Neural progenitor cell (in vitro differentiated cells): ENCODE measurements around the gene TMEM218. TPM values are rescaled to one million over a fixed set of nuclear protein-coding genes. Genes with fewer than 3 reads are reported as not detected.
"Not testable (repeated sequence)": the region's sequence is repeated elsewhere in the genome, so short reads cannot be mapped to it uniquely, and the experiment has no call there.

ENCODE experiments used
- DNase-seq: peaks from one replicate; pipeline ENCODE4 v3.0.0-alpha.2; 2016; ENCODE audit warnings: low spot score
- H2AFZ ChIP-seq: fragments of 200-600 bp; sonication (generic); replicated peaks from 2 replicates; pipeline ENCODE4 v1.6.1; 2016; ENCODE audit warnings: antibody characterized with exemption
- H3F3A ChIP-seq: fragments of 200-600 bp; sonication (generic); 2 replicates; pipeline ENCODE4 v1.6.1; 2016; ENCODE audit warnings: antibody characterized with exemption, low read depth
- H3K27ac ChIP-seq: fragments of 200-600 bp; sonication (generic); 2 replicates; pipeline ENCODE4 v1.5.1; 2016; ENCODE audit warnings: mild to moderate bottlenecking
- H3K27me3 ChIP-seq: fragments of 200-600 bp; sonication (generic); 2 replicates; pipeline ENCODE4 v1.6.1; 2016; ENCODE audit warnings: mild to moderate bottlenecking, moderate library complexity
- H3K36me3 ChIP-seq: fragments of 200-600 bp; sonication (generic); 2 replicates; pipeline ENCODE4 v1.5.1; 2016
- H3K4me1 ChIP-seq: fragments of 200-600 bp; sonication (generic); 2 replicates; pipeline ENCODE4 v1.6.1; 2016; ENCODE audit warnings: mixed run types
- H3K4me2 ChIP-seq: fragments of 200-600 bp; sonication (generic); 2 replicates; pipeline ENCODE4 v1.6.1; 2016
- H3K4me3 ChIP-seq: fragments of 200-600 bp; sonication (generic); 2 replicates; pipeline ENCODE4 v1.5.1; 2016
- H3K79me2 ChIP-seq: fragments of 200-600 bp; sonication (generic); 2 replicates; pipeline ENCODE4 v1.6.1; 2016; ENCODE audit warnings: low read depth
- H3K9ac ChIP-seq: fragments of 200-600 bp; sonication (generic); 2 replicates; pipeline ENCODE4 v1.6.1; 2016
- H3K9me3 ChIP-seq: fragments of 200-600 bp; sonication (generic); 2 replicates; pipeline ENCODE4 v1.5.1; 2016; ENCODE audit warnings: low read depth
- H4K20me1 ChIP-seq: fragments of 200-600 bp; sonication (generic); 2 replicates; pipeline ENCODE4 v1.6.1; 2016; ENCODE audit warnings: low read depth
- H3K27ac Mint-ChIP-seq: 3 replicates; pipeline ENCODE4 v1.8.0; 2021; ENCODE audit warnings: mixed read lengths
- H3K27me3 Mint-ChIP-seq: 2 replicates; pipeline ENCODE4 v1.8.0; 2022; ENCODE audit warnings: low read depth, mild to moderate bottlenecking, inconsistent platforms, moderate library complexity, mixed read lengths; ENCODE audit not compliant: insufficient read depth
- H3K36me3 Mint-ChIP-seq: 3 replicates; pipeline ENCODE4 v1.8.0; 2021; ENCODE audit warnings: mixed read lengths
- H3K4me1 Mint-ChIP-seq: 3 replicates; pipeline ENCODE4 v1.8.0; 2021; ENCODE audit warnings: mixed read lengths
- H3K4me3 Mint-ChIP-seq: 3 replicates; pipeline ENCODE4 v1.8.0; 2021; ENCODE audit warnings: mild to moderate bottlenecking, moderate library complexity, mixed read lengths
- H3K9me3 Mint-ChIP-seq: 3 replicates; pipeline ENCODE4 v1.8.0; 2020; ENCODE audit warnings: mixed read lengths
- EZH2 ChIP-seq: fragments of 200-600 bp; sonication (generic); IDR thresholded peaks from 2 replicates; pipeline ENCODE4 v1.6.1; 2017; ENCODE audit warnings: antibody characterized with exemption, mild to moderate bottlenecking, moderate library complexity
- EZH2phosphoT487 ChIP-seq: fragments of 200-600 bp; sonication (generic); IDR thresholded peaks from 2 replicates; pipeline ENCODE4 v1.6.1; 2017; ENCODE audit warnings: antibody characterized with exemption
- total RNA-seq: library from RNA; depleted of rRNA; stranded (reverse); fragments of >200 nt; gene quantifications from 2 replicates; pipeline ENCODE4 v1.2.3, GENCODE V29; 2015; ENCODE audit warnings: low replicate concordance
- TF ChIP-seq, protein P1 (sequence below): fragments of 200-600 bp; sonication (generic); IDR thresholded peaks from 2 replicates; pipeline ENCODE4 v1.5.1; 2017; ENCODE audit warnings: antibody characterized with exemption, mild to moderate bottlenecking

Gene TMEM218
- total RNA-seq, 1 donor from 2014 or later: 44.1 TPM

DNA sequence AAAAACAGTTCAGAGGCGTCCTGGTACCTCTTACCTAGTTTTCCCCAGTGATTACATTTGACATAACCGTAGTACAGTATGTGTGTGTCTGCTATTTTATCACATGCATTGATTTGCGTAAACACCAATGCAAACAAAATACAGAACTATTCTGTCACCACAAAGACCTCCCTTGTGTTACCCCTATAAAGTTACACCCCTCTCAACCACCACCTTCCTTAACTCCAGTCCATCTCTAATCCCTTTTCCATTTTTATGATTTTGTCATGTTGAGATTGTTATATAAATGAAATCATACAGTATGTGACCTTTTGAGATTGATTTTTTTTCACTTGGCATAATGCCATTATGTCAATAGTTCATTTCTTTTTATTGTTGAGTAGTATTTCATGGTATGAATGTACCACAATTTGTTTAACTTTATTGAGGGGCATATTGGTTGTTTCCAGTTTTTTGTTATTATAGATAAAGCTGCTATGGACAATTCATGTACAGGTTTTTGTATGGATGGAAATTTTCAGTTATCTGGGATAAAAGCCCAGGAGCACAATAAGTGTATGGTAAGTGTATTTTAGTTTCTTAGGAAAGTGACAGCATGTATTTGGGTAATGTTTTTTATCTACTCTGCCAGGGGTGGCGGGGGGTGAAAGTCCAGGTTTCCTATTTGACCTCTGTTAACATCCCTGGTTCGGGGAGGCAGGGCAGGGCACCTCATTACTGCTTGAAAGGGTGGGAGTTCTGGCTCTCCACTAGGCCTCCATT, 54.3 kb downstream of the TMEM218 start:
- DNase-seq: no peak
- peaks cover 21% of the 10 kb centered on the region for H3K27me3 ChIP-seq
- no peaks in the 10 kb centered on the region for H3K79me2 ChIP-seq
- Mint-ChIP-seq H3K27ac (no peak overlapping the region), H3K4me1 (no peaks in the 10 kb centered on the region), H3K4me3 (no peak overlapping the region), H3K9me3 (no peaks in the 10 kb centered on the region), H3K36me3 (no peaks in the 10 kb centered on the region), H3K27me3 (peaks cover 2% of the 10 kb centered on the region)
- no peak overlapping the region for H3K9ac ChIP-seq
- H2AFZ ChIP-seq: no peak overlapping the region
- H3K4me2 ChIP-seq: no peak overlapping the region
- TF ChIP-seq EZH2 (no peak), EZH2phosphoT487 (no peak)
- TF ChIP-seq, protein P1, sequence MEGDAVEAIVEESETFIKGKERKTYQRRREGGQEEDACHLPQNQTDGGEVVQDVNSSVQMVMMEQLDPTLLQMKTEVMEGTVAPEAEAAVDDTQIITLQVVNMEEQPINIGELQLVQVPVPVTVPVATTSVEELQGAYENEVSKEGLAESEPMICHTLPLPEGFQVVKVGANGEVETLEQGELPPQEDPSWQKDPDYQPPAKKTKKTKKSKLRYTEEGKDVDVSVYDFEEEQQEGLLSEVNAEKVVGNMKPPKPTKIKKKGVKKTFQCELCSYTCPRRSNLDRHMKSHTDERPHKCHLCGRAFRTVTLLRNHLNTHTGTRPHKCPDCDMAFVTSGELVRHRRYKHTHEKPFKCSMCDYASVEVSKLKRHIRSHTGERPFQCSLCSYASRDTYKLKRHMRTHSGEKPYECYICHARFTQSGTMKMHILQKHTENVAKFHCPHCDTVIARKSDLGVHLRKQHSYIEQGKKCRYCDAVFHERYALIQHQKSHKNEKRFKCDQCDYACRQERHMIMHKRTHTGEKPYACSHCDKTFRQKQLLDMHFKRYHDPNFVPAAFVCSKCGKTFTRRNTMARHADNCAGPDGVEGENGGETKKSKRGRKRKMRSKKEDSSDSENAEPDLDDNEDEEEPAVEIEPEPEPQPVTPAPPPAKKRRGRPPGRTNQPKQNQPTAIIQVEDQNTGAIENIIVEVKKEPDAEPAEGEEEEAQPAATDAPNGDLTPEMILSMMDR: no peak
- H3F3A ChIP-seq: peaks cover 2% of the 10 kb centered on the region
- H4K20me1 ChIP-seq: no peaks in the 10 kb centered on the region
- H3K36me3 ChIP-seq: no peaks in the 10 kb centered on the region
- H3K27ac ChIP-seq: no peak overlapping the region
- no peak overlapping the region for H3K4me3 ChIP-seq
- H3K4me1 ChIP-seq: peaks cover 3% of the 10 kb centered on the region
- H3K9me3 ChIP-seq: no peaks in the 10 kb centered on the region

DNA sequence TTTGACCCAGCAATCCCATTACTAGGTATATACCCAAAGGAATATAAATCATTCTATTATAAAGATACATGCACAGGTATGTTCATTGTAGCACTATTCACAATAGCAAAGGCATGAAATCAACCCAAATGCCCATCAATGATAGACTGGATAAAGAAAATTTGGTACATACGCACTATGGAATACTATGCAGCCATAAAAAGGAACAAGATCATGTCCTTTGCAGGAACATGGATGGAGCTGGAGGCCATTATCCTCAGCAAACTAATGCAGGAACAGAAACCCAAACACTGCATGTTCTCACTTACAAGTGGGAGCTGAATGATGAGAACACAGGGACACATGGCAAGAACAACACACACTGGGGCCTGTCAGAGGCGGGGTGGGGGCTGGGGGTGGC, 55.3 kb downstream of the TMEM218 start:
- H3K9ac ChIP-seq, H3K4me1 ChIP-seq, H3K4me2 ChIP-seq, H3K4me3 Mint-ChIP-seq, H3K36me3 Mint-ChIP-seq, H3K4me1 Mint-ChIP-seq, H3K9me3 Mint-ChIP-seq, H3K27ac ChIP-seq, H3K27ac Mint-ChIP-seq, H3K4me3 ChIP-seq, DNase-seq, H2AFZ ChIP-seq, H3K36me3 ChIP-seq, H4K20me1 ChIP-seq, H3K27me3 Mint-ChIP-seq, H3K79me2 ChIP-seq, H3F3A ChIP-seq, H3K9me3 ChIP-seq: not testable (repeated sequence)
- peaks cover 11% of the 10 kb centered on the region for H3K27me3 ChIP-seq

- no peak overlapping the region for H3K4me3 Mint-ChIP-seq
- no peaks in the 10 kb centered on the region for H4K20me1 ChIP-seq
- H3K9me3 Mint-ChIP-seq: no peaks in the 10 kb centered on the region
- no peak overlapping the region for H2AFZ ChIP-seq
- no peak overlapping the region for H3K4me2 ChIP-seq
- H3K36me3 Mint-ChIP-seq: no peaks in the 10 kb centered on the region
- no peaks in the 10 kb centered on the region for H3K79me2 ChIP-seq
- no peaks in the 10 kb centered on the region for H3K36me3 ChIP-seq
- H3K9me3 ChIP-seq: no peaks in the 10 kb centered on the region
- H3K9ac ChIP-seq: no peak overlapping the region
- no peak overlapping the region for H3K27ac Mint-ChIP-seq
- no peak for DNase-seq
- peaks cover 3% of the 10 kb centered on the region for H3K4me1 ChIP-seq
- no peaks in the 10 kb centered on the region for H3K27me3 Mint-ChIP-seq
- no peaks in the 10 kb centered on the region for H3K4me1 Mint-ChIP-seq
- no peaks in the 10 kb centered on the region for H3F3A ChIP-seq
- TF ChIP-seq EZH2 (no peak), EZH2phosphoT487 (no peak)
- TF ChIP-seq, protein P1: no peak
- H3K27me3 ChIP-seq: peaks cover 3% of the 10 kb centered on the region
- H3K4me3 ChIP-seq: no peak overlapping the region
- H3K27ac ChIP-seq: no peak overlapping the region
Observed at GRCh38 chr11:125055107-125055715, 56.2 kb downstream of the TMEM218 start.

DNA sequence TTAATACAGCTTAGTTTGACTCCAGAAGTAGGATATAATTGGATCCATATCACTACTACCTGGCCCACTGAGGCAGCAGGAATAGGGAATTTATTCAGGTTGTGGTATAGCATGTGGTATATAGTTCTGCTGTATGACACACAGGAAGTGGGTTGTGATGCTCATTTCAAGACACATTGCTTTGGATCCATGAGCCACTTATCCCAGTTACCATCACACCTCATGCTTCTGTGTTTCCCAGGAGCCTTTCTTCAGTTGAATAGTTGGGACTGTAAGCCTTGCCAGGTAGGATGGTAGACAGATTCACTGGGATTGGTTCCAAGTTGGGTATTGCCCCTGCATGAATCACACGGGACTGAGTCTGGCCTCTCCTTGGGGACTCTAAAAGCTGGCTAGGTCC, 58.3 kb downstream of the TMEM218 start:
- Mint-ChIP-seq H3K36me3 (no peaks in the 10 kb centered on the region), H3K27me3 (no peaks in the 10 kb centered on the region), H3K9me3 (no peaks in the 10 kb centered on the region), H3K4me3 (no peak overlapping the region), H3K4me1 (no peaks in the 10 kb centered on the region), H3K27ac (no peak overlapping the region)
- Histone ChIP-seq H4K20me1 (no peaks in the 10 kb centered on the region), H2AFZ (no peak overlapping the region), H3K79me2 (no peaks in the 10 kb centered on the region), H3K27me3 (no peaks in the 10 kb centered on the region), H3K27ac (no peak overlapping the region), H3K4me2 (no peak overlapping the region), H3K4me1 (peaks cover 3% of the 10 kb centered on the region), H3K9me3 (no peaks in the 10 kb centered on the region), H3K36me3 (no peaks in the 10 kb centered on the region), H3K4me3 (no peak overlapping the region), H3F3A (no peaks in the 10 kb centered on the region), H3K9ac (no peak overlapping the region)
- DNase-seq: no peak
- TF ChIP-seq, protein P1: no peak
- TF ChIP-seq EZH2phosphoT487 (no peak), EZH2 (no peak)
